Small intestine (tissue), 7 donors: Measurements from ENCODE around the gene CCR7. TPM values are rescaled to one million over a fixed set of nuclear protein-coding genes. Genes with fewer than 3 reads are reported as not detected.

ENCODE experiments used
- DNase-seq, 2 donors: peaks; one replicate each; pipeline versions ENCODE4 v3.0.0 to v3.0.0-alpha.2; 2013
- FAIRE-seq: peaks from 2 replicates; lab custom pipeline; 2012; peaks lifted over from hg19 to GRCh38; lab: Jason Lieb, UNC
- H3K27ac ChIP-seq, 3 donors: one replicate each; pipeline ENCODE4 v1.5.1; 2013; ENCODE audit warnings: low read length in 2 of 3, mild to moderate bottlenecking in 2 of 3, control low read depth in 1 of 3, inconsistent platforms in 1 of 3, low read depth in 1 of 3, moderate library complexity in 1 of 3
- H3K27me3 ChIP-seq, 3 donors: one replicate each; pipeline ENCODE4 v1.6.1; 2013; ENCODE audit warnings: low read length in 3 of 3, inconsistent platforms in 1 of 3; ENCODE audit not compliant: control insufficient read depth in 3 of 3, insufficient read depth in 3 of 3
- H3K36me3 ChIP-seq, 3 donors: one replicate each; pipeline ENCODE4 v1.6.1; 2013; ENCODE audit warnings: low read length in 3 of 3, inconsistent platforms in 1 of 3, low read depth in 1 of 3, mild to moderate bottlenecking in 1 of 3, moderate library complexity in 1 of 3; ENCODE audit not compliant: control insufficient read depth in 3 of 3, insufficient read depth in 2 of 3
- H3K4me1 ChIP-seq, 3 donors: one replicate each; pipeline ENCODE4 v1.6.1; 2013; ENCODE audit warnings: low read length in 2 of 3, inconsistent platforms in 1 of 3, low read depth in 1 of 3, mild to moderate bottlenecking in 1 of 3, moderate library complexity in 1 of 3; ENCODE audit not compliant: control insufficient read depth in 3 of 3, insufficient read depth in 2 of 3
- H3K4me3 ChIP-seq, 3 donors: one replicate each; pipeline ENCODE4 v1.5.1; 2013; ENCODE audit warnings: low read length in 3 of 3, control low read depth in 1 of 3, inconsistent platforms in 1 of 3, low read depth in 1 of 3, mild to moderate bottlenecking in 1 of 3, moderate library complexity in 1 of 3
- H3K9me3 ChIP-seq, 2 donors: one replicate each; pipeline ENCODE4 v1.6.1; 2013; ENCODE audit warnings: low read depth in 1 of 2, low read length in 1 of 2; ENCODE audit not compliant: control insufficient read depth in 2 of 2, insufficient read depth in 1 of 2
- WGBS, 3 donors: extraction: QIAGEN DNeasy Blood & Tissue Kit; methylation state at CpG; one replicate each; pipeline ENCODE4 v1.1.7; 2013; 5-methylcytosine and 5-hydroxymethylcytosine counted together
- polyA plus RNA-seq, 4 donors: library from polyadenylated mRNA; stranded (reverse) in 3 of 4; unstranded in 1 of 4; fragments of 200-250 nt in 3 of 4; fragments of 120-200 nt in 1 of 4; gene quantifications; one replicate each; pipeline versions ENCODE4 v1.2.1 to v1.2.3, GENCODE V29; 2013
- donor health status: healthy with polysubstance abuse.
- donor health status: control.
- donor health status: control.
- donor health status: Bipolar disorder and iron deficiency.
- donor health status: healthy.

CCR7 gene
- polyA plus RNA-seq, 4 donors = 0.92 to 1.7 TPM; not detected in 2

- Histone ChIP-seq H3K4me1 (peaks cover 3 to 6% (median 5%) of the 10 kb centered on the region in 3 donors), H3K36me3 (no peaks in the 10 kb centered on the region), H3K4me3 (no peak overlapping the region), H3K27me3 (peaks cover 0 to 8% (median 0%) of the 10 kb centered on the region in 3 donors), H3K9me3 (no peaks in the 10 kb centered on the region), H3K27ac (peak overlapping the region in 1 of 3 donors; percentile 64)
- DNase-seq (peak; percentile 46 to 75), FAIRE-seq (no peak)
- 13 to 26% (median 13%) methylated on average over 3 of the region's 3 CpGs for WGBS, 3 donors
Measured at GRCh38 chr17:40516581-40517285, 48.5 kb downstream of the CCR7 start.

GRCh38 chr17:40515491-40516041, 49.7 kb downstream of the CCR7 start:
- Histone ChIP-seq H3K4me3 (no peak overlapping the region), H3K4me1 (peaks cover 3 to 6% (median 5%) of the 10 kb centered on the region in 3 donors), H3K9me3 (no peaks in the 10 kb centered on the region), H3K27me3 (no peaks in the 10 kb centered on the region), H3K27ac (no peak overlapping the region), H3K36me3 (no peaks in the 10 kb centered on the region)
- no peak for FAIRE-seq
- no peak for DNase-seq
- 67 to 88% (median 72%) methylated on average over 11 of the region's 11 CpGs for WGBS, 3 donors

- Histone ChIP-seq H3K36me3 (no peaks in the 10 kb centered on the region), H3K4me1 (peaks cover 3 to 6% (median 5%) of the 10 kb centered on the region in 3 donors), H3K27ac (no peak overlapping the region), H3K9me3 (no peaks in the 10 kb centered on the region), H3K4me3 (no peak overlapping the region), H3K27me3 (no peaks in the 10 kb centered on the region)
- 86 to 92% (median 89%) methylated on average over 4 of the region's 4 CpGs for WGBS, 3 donors
- FAIRE-seq = no peak
- DNase-seq = no peak
Measured at GRCh38 chr17:40515011-40515410, 50.3 kb downstream of the CCR7 start.

- DNase-seq (no peak), FAIRE-seq (no peak)
- 88 to 95% (median 94%) methylated on average over 7 of the region's 7 CpGs for WGBS, 3 donors
- Histone ChIP-seq H3K4me1 (peaks cover 3 to 6% (median 5%) of the 10 kb centered on the region in 3 donors), H3K4me3 (no peak overlapping the region), H3K27me3 (no peaks in the 10 kb centered on the region), H3K9me3 (no peaks in the 10 kb centered on the region), H3K36me3 (no peaks in the 10 kb centered on the region), H3K27ac (no peak overlapping the region)
Measured at GRCh38 chr17:40514013-40514875, 51.0 kb downstream of the CCR7 start.

- H3K27me3 ChIP-seq = no peaks in the 10 kb centered on the region
- FAIRE-seq = no peak
- H3K4me1 ChIP-seq = peaks cover 0 to 5% (median 4%) of the 10 kb centered on the region in 3 donors
- no peaks in the 10 kb centered on the region for H3K9me3 ChIP-seq
- H3K27ac ChIP-seq = no peak overlapping the region
- no peaks in the 10 kb centered on the region for H3K36me3 ChIP-seq
- no peak overlapping the region for H3K4me3 ChIP-seq
- no peak for DNase-seq
- WGBS, 3 donors = 75 to 91% (median 88%) methylated on average over 12 of the region's 12 CpGs
Measured at GRCh38 chr17:40511667-40512220, 53.5 kb downstream of the CCR7 start.

GRCh38 chr17:40511136-40511535, 54.1 kb downstream of the CCR7 start:
- Histone ChIP-seq H3K36me3 (no peaks in the 10 kb centered on the region), H3K27me3 (no peaks in the 10 kb centered on the region), H3K4me3 (no peak overlapping the region), H3K27ac (no peak overlapping the region), H3K9me3 (no peaks in the 10 kb centered on the region), H3K4me1 (peaks cover 0 to under 1% (median 0%) of the 10 kb centered on the region in 3 donors)
- FAIRE-seq = no peak
- no peak for DNase-seq
- 70 to 87% (median 81%) methylated on average over 2 of the region's 2 CpGs for WGBS, 3 donors

- FAIRE-seq (no peak), DNase-seq (no peak)
- Histone ChIP-seq H3K4me3 (no peak overlapping the region), H3K27me3 (no peaks in the 10 kb centered on the region), H3K4me1 (no peaks in the 10 kb centered on the region), H3K36me3 (no peaks in the 10 kb centered on the region), H3K27ac (no peak overlapping the region), H3K9me3 (no peaks in the 10 kb centered on the region)
- WGBS, 3 donors = 79 to 86% (median 84%) methylated on average over 8 of the region's 8 CpGs
Measured at GRCh38 chr17:40510328-40510648, 55.0 kb downstream of the CCR7 start.

GRCh38 chr17:40509626-40510327, 55.5 kb downstream of the CCR7 start:
- H3K27ac ChIP-seq = no peak overlapping the region
- H3K27me3 ChIP-seq = no peaks in the 10 kb centered on the region
- DNase-seq (no peak), FAIRE-seq (no peak)
- no peaks in the 10 kb centered on the region for H3K4me1 ChIP-seq
- H3K4me3 ChIP-seq = no peak overlapping the region
- H3K9me3 ChIP-seq = no peaks in the 10 kb centered on the region
- H3K36me3 ChIP-seq = no peaks in the 10 kb centered on the region
- WGBS, 3 donors = 84 to 90% (median 89%) methylated on average over 10 of the region's 10 CpGs
